Measurements from ENCODE around the gene GLB1L2. TPM values are rescaled to one million over a fixed set of nuclear protein-coding genes. Genes with fewer than 3 reads are reported as not detected.
A peak's percentile ranks its signal among the peaks of the same experiment; 100 is the strongest.

Gene GLB1L2
- total and polyA plus RNA-seq, 2 of the 13 experiments (the other 11 are each of a cell fraction or from before 2014, with no cell fraction given), result 0.59 to 0.69 TPM

DNA sequence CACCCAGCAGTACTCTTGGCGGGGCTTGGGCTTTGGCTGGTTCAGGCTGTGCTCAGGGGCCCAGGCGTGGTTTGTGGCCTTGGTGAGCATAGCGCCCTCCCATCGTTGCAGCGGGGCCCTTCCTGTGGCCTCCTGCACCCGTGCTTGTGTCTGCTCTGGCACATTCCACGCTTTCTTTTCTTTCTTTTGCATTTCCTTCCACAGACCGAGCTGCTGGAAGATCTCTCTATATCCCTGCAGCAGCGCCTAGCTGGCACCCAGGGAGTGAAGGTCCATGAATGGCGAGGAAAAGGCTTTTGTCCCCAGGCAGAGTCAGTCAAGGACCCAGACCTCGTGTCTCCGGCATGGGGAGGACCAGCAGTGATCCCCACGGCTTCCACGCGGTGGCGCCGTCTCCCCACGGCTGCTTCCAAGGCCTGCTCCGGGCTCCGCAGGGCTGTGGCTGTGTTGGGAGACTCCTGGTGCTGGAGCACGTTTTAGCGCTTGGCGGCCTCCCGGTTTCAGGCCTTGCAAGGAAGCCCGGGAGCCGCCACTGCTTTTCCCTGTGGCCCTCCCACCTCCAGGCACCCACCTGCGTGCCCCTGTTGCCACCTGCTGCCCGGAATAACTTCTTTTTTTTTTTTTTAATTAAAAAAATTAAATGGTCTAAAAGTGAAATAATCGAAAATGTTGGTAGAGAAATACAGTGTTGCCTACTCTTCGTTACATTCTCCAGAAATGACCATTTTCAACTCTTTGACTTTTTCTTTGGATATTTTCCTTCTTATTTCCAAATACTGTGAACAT lies 28.5 kb downstream of the GLB1L2 start (continued):
- TF ChIP-seq, protein P1, sequence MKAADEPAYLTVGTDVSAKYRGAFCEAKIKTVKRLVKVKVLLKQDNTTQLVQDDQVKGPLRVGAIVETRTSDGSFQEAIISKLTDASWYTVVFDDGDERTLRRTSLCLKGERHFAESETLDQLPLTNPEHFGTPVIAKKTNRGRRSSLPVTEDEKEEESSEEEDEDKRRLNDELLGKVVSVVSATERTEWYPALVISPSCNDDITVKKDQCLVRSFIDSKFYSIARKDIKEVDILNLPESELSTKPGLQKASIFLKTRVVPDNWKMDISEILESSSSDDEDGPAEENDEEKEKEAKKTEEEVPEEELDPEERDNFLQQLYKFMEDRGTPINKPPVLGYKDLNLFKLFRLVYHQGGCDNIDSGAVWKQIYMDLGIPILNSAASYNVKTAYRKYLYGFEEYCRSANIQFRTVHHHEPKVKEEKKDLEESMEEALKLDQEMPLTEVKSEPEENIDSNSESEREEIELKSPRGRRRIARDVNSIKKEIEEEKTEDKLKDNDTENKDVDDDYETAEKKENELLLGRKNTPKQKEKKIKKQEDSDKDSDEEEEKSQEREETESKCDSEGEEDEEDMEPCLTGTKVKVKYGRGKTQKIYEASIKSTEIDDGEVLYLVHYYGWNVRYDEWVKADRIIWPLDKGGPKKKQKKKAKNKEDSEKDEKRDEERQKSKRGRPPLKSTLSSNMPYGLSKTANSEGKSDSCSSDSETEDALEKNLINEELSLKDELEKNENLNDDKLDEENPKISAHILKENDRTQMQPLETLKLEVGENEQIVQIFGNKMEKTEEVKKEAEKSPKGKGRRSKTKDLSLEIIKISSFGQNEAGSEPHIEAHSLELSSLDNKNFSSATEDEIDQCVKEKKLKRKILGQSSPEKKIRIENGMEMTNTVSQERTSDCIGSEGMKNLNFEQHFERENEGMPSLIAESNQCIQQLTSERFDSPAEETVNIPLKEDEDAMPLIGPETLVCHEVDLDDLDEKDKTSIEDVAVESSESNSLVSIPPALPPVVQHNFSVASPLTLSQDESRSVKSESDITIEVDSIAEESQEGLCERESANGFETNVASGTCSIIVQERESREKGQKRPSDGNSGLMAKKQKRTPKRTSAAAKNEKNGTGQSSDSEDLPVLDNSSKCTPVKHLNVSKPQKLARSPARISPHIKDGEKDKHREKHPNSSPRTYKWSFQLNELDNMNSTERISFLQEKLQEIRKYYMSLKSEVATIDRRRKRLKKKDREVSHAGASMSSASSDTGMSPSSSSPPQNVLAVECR (CRISPR knock-in tag; IDR thresholded peaks at IDR 0.05; ENCODE audit: borderline replicate concordance), result peak; percentile 26; the same call in 1 of the 2 replicates
- no peak for TF ChIP-seq TBP (CRISPR knock-in tag; IDR thresholded peaks at IDR 0.05)
- TF ChIP-seq ZNF292 (CRISPR knock-in tag; IDR thresholded peaks at IDR 0.05; ENCODE audit: borderline replicate concordance, low read depth), result no peak
- TF ChIP-seq, protein P2, sequence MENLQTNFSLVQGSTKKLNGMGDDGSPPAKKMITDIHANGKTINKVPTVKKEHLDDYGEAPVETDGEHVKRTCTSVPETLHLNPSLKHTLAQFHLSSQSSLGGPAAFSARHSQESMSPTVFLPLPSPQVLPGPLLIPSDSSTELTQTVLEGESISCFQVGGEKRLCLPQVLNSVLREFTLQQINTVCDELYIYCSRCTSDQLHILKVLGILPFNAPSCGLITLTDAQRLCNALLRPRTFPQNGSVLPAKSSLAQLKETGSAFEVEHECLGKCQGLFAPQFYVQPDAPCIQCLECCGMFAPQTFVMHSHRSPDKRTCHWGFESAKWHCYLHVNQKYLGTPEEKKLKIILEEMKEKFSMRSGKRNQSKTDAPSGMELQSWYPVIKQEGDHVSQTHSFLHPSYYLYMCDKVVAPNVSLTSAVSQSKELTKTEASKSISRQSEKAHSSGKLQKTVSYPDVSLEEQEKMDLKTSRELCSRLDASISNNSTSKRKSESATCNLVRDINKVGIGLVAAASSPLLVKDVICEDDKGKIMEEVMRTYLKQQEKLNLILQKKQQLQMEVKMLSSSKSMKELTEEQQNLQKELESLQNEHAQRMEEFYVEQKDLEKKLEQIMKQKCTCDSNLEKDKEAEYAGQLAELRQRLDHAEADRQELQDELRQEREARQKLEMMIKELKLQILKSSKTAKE (CRISPR knock-in tag; IDR thresholded peaks at IDR 0.05; ENCODE audit: borderline replicate concordance), result no peak
- TF ChIP-seq, protein P3, sequence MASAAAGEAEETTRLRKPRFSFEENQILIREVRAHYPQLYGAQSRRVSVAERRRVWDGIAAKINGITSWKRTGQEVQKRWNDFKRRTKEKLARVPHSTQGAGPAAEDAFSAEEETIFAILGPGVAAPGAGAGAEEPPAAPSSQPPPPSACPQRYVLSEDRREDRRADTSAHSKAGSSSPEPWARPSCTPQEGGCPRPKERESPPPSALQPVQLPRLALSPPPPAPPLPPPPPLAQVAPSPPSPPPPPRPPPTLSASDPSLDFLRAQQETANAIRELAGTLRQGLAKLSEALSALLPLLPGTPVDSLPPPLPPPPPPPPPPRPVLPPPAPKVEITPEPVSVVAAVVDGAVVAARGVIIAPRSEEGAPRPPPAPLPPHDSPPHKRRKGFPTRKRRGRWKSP (CRISPR knock-in tag; IDR thresholded peaks at IDR 0.05), result 0 out of 2 replicates have a peak, but pooled peaks have one; percentile 41
- 0 out of 2 replicates have a peak, but pooled peaks have one; percentile 41 for TF ChIP-seq TEAD2 (CRISPR knock-in tag; IDR thresholded peaks at IDR 0.05)
- TF ChIP-seq SCMH1 (CRISPR knock-in tag; IDR thresholded peaks at IDR 0.05; ENCODE audit: borderline replicate concordance), result no peak
- no peak for TF ChIP-seq MAF1 (CRISPR knock-in tag; IDR thresholded peaks at IDR 0.05; ENCODE audit: borderline replicate concordance)
- TF ChIP-seq JUND (CRISPR knock-in tag; IDR thresholded peaks at IDR 0.05), result no peak
- no peak for TF ChIP-seq SMYD3 (CRISPR knock-in tag; IDR thresholded peaks at IDR 0.05)
- TF ChIP-seq, protein P4, sequence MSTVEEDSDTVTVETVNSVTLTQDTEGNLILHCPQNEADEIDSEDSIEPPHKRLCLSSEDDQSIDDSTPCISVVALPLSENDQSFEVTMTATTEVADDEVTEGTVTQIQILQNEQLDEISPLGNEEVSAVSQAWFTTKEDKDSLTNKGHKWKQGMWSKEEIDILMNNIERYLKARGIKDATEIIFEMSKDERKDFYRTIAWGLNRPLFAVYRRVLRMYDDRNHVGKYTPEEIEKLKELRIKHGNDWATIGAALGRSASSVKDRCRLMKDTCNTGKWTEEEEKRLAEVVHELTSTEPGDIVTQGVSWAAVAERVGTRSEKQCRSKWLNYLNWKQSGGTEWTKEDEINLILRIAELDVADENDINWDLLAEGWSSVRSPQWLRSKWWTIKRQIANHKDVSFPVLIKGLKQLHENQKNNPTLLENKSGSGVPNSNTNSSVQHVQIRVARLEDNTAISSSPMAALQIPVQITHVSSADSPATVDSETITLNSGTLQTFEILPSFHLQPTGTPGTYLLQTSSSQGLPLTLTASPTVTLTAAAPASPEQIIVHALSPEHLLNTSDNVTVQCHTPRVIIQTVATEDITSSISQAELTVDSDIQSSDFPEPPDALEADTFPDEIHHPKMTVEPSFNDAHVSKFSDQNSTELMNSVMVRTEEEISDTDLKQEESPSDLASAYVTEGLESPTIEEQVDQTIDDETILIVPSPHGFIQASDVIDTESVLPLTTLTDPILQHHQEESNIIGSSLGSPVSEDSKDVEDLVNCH (CRISPR knock-in tag; IDR thresholded peaks at IDR 0.05), result no peak
- peak; percentile 54; the same call in 1 of the 2 replicates for TF ChIP-seq MXD4 (CRISPR knock-in tag; IDR thresholded peaks at IDR 0.05)
- no peak for TF ChIP-seq ZNF674 (CRISPR knock-in tag; IDR thresholded peaks at IDR 0.05; ENCODE audit: low read depth)
- peak; percentile 36; the same call in 1 of the 2 replicates for TF ChIP-seq KDM5B (CRISPR knock-in tag; IDR thresholded peaks at IDR 0.05; ENCODE audit: borderline replicate concordance)
- TF ChIP-seq ZNF616 (CRISPR knock-in tag; IDR thresholded peaks at IDR 0.05; ENCODE audit: low read depth), result 0 out of 2 replicates have a peak, but pooled peaks have one; percentile 31
- TF ChIP-seq ZFAT (CRISPR knock-in tag; conservative IDR thresholded peaks at IDR 0.05), result no peak
- TF ChIP-seq MXI1 (IDR thresholded peaks at IDR 0.05; ENCODE audit: borderline replicate concordance, low read depth, low read length), result peak; percentile 58; the same call in 1 of the 3 replicates
